Caki2 (cell line): ENCODE results near the gene TRPV4. TPM values are rescaled to one million over a fixed set of nuclear protein-coding genes. Genes with fewer than 3 reads are reported as not detected.

Experiments used
- DNase-seq: peaks from one replicate; pipeline ENCODE4 v3.0.0-alpha.2; 2015; ENCODE audit warnings: low read depth
- in situ Hi-C: cut with HindIII; loops from 2 replicates; pipeline ENCODE4 v1.10.0; 2016; ENCODE audit warnings: low sequenced_read_pairs, low pct_unique_long_range_greater_than_20kb, mixed read lengths
- total RNA-seq: library from RNA; depleted of rRNA; stranded (reverse); fragments of >200 nt; shearing (Covaris generic); gene quantifications from 2 replicates; pipeline ENCODE4 v1.2.3, GENCODE V29; 2014; ENCODE audit warnings: low replicate concordance; rRNA removed

Gene TRPV4
- not detected in 2 replicates for total RNA-seq

DNA sequence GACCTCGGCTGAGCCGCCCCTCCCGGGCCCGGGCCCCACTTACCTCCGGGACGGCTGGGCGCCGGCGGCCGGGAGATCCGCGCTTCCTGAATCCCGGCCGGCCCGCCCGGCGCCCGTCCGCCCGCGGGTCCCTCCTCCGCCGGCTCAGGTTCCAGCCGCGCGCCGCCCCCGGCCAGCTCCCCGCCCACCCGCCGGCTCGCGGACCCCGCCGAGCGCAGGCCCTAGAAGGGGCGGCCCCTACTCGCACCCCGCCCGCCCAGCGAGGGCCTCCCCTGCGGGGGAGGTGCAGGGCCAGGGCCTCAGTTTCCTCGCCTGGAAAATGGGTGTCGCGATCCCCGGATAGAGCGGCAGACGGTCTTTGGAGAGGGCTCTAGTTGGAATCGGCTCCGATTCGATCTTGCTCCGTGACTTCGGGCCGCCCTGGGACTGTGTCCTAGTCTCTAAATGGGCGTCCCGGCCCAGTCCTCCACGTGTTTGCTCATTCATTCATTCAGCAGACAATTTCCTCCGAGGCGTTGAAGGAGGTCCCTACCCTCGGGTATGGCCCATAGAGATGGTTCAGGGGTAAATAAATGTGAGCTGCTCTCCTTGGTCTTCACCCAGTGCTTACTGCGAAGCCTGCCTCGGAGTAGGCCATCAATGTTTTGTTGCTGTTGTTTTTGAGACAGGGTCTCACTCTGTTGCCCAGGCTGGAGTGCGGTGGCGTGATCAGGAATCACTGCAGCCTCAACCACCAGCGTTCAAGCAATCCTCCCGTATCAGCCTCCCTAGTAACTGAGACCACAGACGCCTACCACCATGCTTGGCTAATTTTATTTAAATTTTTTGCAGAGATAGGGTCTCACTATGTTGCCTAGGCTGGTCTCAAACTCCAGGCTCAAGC is at the start of gene TRPV4:
TSS of gene TRPV4 (minus strand) at position 92 of the 883 bp plus-strand sequence. CDS start 18,602 bp downstream, outside the sequence.
- in situ Hi-C loops: no loop called here
- DNase-seq: no peak

DNA sequence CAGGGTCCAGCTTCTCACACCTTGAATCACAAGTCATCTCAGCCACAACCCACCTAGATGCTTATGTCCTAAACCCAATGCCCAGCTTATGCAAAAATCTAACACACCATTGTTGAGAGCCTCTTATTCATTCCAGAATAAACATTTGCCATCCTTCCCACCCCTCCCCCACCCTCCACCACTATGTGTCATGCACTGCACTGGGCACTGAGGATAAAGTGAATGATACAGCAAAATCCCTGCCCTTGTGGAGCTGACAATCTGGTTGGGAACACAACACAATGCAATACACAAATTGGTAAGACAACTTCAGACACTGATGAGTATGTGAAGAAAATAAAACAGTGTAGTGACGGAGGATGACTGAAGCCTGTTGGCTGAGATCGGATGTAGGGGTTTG is 48.6 kb upstream of the TRPV4 start:
- no peak for DNase-seq
- in situ Hi-C loops: no loop called here

DNA sequence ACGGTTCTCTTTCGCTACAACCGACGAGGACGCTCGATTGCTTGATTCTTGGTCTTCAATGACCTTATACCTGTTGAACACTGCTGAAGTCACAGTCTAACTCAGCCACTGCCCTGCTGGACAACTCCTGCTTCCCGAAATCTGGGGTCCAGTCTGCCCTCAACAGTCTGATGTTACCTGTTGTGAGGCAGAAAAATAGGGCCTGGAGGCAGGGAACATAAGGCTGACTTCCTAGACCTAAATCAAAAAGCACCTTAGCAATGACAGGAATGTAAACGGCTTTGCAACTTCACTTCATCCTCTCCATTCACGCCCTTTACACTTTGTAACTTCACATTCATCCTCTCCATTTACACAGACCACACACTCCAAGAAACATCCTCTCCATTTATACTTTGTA is 47.7 kb upstream of the TRPV4 start:
- no peak for DNase-seq
- in situ Hi-C loops: no loop called here

DNA sequence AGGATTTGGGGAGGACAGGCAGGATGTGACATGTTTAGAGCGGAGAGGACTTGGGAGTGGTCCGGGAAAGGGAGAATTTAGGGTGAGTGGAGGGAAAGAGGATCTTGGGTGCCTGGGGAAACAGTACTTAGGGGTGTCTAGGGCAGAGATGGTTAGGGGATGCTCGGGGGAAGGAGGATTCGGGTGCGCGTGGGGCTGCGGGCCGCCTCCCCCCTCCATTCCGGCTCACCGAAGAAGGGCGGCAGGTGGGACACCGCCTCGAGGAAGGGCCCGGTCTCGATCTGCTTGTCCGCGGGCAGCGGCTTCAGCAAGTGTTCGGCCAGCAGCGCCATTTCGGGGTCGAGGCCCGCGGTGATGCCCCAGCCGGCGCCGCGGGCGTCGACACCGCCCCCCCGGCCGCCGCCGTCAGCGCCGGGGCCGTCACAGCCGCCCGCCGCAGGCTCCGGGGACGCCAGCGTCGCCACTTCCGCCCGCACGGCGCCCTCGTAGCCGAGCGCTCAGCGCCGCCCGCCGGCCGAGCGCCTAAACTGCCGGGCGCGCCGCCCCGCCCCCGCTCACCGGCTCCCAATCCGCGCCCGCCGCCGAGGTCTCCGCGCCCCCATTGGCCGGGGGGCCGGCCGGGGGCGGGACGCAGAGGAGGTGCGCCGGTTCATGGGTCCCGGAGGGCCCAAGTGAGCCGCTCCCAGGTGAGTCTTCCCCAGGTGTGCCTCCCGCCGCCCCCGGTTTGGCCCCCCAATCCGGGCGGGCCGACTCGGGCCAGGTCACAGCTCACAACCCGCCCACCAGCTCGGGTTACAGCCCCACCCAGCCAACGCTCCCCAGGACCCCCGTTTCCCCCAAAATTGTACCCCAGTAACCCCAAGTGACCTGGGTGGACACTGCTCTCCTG is 47.1 kb upstream of the TRPV4 start, which contains the start of gene GLTP:
TSS of gene GLTP (minus strand) at position 499 of the 889 bp plus-strand sequence. CDS start at position 332, 167 bp downstream.
- in situ Hi-C loops: no loop called here

DNA sequence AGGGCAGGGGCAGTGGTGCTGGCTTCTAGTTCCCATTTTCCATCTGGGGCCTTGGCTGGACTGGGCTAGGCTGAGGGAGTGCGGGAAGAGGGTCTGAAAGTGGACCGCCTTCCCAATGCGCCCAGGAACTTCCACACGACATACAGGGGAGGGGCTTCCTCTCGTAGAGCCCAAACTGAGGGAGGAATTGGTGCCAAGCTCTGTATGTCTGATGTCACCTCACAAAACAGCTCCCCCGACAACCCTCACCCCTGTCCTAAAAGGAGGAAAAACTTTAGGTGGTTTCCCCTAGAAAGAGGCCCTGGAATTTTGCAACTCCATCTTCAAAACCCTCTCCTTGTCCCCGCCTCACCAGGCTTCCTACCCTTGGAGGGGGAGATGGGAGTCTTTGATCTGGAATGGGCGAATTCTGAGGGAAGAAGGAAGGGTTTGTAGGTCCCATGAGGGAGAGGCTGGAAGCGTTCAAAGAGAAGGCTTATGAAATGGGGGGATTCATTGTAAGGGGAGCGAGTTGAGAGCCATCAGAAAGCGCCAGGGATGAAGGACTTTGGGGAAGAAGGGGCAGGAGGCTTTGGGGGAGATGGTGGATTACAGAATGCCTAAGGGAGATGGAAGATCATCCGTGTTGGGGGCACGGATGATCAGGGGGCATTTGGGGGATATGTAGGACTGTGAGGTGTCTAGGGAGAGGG is 46.3 kb upstream of the TRPV4 start:
- DNase-seq: no peak
- in situ Hi-C loops: no loop called here

More for the DNA sequence above, 47.1 kb upstream of the TRPV4 start, which contains the start of gene GLTP:
- peak; percentile 73 for DNase-seq

DNA sequence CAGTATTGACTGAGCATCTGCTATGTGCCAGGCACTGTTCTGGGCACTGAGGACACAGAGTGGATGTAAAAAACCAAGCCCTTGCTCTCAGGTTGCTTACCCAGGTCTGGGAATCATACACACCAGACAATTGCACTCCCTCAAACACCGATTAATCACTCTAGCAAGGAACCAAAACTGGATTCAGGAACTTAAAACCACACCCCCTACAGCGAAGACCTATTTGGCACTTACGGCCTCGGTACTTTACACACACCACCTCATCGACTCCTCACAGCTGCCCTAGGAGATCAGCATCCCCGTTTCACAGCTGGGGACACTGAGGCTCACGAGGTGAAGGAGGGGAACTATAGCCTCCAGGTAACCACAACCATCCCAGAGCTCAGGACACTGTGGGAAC is 45.6 kb upstream of the TRPV4 start:
- DNase-seq: no peak
- in situ Hi-C loops: no loop called here

DNA sequence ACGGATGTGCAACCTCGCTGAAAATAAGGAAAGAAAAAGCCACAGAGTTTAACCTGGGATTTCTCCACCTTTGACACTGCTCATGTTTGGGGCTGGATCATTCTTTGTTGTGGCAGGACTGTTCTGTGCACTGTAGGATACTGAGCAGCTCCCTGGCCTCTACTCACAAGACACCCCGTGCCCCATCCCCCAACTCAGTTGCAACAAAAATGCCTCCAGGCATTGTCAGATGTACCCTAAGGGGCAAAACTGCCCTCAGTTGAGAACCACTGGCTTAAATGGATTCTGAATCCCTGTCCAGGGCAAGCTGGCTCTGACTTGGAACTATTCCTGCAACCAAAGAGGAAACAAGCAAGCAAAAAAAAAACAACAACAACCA is 45.0 kb upstream of the TRPV4 start:
- in situ Hi-C loops: no loop called here
- no peak for DNase-seq

DNA sequence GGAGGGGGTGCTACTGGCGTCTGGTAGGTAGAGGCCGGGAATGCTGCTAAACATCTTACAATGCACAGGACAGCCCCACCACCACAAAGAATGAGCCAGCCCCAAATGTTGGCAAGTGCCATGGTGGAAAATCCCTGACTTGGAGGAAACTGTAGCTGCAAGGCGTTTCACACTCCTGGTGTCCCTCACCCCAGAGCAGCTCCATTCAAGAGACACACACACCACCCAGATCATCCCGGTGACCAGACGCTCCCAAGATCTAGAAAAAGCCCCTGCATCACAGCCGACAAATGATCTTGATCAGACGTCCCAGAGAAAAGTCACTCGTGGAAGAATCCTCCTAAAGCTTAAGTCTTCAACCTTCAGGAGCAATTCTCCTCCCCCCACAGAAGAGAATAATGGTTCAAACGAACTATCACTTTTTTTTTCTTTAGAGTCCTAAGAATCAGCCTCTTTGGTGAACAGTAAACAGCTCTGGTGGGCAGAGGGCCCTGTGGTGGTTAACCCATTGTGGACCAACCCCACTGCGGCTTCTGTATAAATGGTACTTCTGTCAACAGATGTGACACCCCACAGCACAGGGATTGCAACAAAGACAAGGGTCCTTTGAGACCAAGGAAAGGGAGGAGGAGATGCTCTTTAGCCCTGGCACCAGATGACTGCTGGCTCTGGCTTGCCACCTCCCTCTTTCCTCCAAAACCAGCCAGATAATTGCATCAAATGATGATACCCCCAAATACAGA is 44.5 kb upstream of the TRPV4 start:
- in situ Hi-C loops: no loop called here
- DNase-seq: no peak

DNA sequence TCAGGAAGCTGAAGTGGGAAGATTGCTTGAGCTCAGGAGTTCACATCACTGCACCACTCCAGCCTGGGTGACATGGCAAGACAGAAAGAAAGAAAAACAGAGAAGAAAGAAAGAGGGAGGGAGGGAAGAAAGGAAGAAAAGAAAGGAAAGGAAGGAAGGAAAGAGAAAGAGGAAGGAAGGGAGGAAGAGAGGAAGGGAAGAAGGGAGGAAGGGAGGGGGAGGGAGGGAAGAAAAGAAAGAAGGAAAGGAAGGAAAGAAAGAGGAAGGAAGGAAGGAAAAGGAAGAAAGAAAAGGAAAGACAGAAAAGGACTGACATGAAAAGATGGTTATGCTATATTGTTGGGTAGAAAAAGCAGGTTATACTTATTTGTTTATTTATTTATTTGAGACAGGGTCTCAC is 43.2 kb upstream of the TRPV4 start:
- no peak for DNase-seq
- in situ Hi-C loops: no loop called here

DNA sequence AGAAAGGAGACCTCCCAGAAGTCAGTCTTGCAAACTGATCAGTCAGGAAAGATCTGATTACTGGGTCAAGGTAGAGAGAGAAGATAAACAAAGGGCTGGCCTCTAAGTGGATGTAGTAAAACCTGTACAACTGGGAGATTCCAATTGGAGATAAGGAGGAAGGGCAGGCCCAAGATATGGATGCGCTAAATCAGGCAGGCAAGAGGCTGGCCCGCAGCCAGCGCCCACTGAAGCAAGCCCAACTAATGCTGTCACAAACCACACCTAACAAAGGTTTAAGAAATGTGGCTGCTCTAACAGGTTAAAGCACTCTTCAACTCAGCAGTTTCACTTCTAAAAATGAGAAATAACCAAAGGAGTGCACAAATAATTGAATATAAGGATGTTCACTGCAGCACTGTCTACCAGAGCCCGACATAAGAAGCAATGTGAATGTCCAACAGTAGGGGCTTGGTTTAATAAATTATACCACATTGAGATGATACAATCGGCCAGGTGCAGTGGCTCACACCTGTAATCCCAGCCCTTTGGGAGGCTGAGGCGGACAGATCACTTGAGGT is 42.5 kb upstream of the TRPV4 start:
- DNase-seq: peak; percentile 38

DNA sequence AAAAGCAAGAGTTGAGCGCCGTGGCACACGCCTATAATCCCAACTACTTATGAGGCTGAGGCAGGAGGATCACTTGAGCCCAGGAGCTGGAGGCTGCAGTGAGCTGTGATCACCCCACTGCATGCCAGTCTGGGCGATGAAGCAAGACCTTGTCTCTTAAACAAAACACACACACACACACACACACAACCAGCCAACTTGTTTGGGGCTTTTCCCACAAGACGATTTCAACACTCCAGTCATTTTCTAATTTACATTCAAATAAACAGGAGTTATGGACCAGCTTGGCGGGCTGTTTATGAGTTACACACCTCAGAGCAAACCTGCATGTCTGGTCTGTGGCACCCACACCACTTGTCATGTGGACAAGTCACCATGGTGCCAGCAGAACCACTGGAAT is 40.5 kb upstream of the TRPV4 start:
- in situ Hi-C loops: no loop called here
- no peak for DNase-seq

More for the DNA sequence above, 42.5 kb upstream of the TRPV4 start:
- in situ Hi-C loops: no loop called here

DNA sequence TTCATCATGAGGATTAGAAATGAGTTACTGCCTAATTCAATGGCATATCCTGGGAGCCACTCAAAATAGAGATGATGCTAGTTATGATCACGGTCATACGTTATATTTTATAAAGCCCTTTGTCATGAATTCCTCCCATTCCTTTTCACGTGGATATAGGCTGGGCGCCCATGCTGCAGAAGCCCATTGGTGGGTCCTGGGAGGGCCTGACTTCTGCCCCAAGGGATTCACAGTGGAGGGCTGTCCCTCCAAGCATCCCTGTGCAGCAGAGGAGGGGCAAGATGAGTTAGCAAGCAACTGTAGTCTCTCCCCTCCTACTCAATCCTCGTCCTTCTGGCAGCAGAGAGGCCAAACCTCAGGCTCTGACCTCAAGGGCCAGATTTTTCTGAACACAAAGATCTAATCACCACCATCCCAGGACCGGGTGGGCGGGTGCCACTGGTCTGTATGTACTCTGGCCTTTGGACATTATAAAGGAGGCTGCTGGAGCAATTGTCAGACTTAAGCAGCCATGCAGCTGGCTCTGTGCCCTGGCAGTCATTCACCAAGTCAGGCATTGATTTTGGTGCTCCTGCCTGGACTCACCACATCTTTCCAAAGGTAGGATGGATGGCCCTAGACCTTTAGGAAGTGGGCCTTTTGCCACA is 38.6 kb upstream of the TRPV4 start:
- in situ Hi-C loops: no loop called here
- DNase-seq: no peak

DNA sequence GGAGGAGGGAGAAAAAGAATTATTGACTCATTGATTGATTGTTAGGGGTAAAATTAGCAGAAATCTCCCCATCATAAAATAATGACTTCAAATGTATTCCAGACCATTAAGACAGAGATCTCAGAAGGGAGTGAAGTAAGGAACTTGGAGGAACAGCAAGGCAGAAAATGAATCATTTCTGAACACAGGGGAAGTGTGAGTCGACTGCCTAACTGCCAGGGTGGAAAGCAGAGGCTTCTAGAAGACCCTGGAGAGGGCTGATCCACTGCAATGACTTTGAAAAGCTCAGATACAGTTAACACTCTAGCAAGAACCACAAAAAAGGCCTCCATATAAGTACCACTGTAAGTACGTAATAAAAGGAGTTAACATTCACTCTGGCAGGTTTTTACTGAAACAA is 37.5 kb upstream of the TRPV4 start:
- no peak for DNase-seq
- in situ Hi-C loops: no loop called here

DNA sequence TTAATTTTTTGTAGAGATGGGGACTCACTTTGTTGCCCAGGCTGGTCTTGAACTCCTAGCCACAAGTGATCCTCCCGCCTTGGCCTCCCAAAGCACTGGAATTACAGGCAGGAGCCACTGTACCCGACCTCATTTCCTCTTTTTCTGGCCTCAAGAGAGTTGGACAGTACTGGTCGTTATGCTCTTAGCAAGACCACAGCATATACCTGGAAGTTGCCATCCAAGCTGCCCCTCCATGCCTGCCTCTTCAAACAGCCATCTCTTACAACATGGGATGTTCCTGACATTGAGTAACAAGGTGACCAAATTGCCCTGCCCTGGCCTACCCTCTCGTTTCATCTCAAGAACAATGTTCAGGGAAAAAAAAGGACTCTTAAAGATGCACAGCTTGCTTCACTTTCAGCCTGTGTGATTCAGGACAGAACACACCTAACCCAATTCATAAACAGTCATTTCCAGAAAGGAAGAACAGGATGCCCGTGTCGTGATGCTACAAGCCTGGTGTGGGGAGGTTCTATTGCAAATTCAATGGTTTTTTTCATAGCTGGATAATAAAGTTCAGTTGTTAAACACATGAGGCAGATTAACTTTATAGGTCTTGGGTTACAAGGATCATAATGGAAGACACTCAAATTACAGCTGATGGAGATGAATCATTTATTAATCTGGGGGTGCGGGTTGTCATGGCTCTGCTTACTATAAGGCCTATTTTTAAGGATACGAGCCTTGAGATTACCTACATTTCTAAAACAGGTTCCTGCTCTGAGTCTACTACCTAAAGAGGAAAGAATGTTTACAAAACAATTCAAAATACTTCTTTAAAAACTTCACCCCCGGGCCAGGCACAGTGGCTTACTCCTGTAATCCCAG is 35.2 kb upstream of the TRPV4 start:
- in situ Hi-C loops: no loop called here
- DNase-seq: no peak

DNA sequence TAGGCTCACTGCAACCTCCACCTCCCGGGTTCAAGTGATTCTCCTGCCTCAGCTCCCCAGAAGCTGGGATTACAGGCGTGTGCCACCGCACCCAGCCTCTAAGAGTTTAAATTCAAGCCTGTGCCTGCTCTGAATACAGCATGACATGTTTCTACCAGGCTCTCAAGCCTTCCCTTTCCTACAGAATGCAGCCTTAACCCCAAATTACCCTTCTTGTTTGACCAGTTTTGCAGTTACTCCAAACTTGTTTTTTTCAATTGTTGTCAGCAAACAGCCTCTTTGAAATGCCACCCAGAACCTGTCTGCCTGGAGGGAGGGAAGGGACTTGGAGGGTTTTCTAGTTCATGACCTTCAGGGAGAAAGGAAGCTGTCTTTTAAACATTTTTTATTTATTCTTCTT is 31.7 kb upstream of the TRPV4 start:
- in situ Hi-C loops: no loop called here

More for the DNA sequence above, 31.7 kb upstream of the TRPV4 start:
- DNase-seq: no peak
